ENCODE measurements around the gene STAM.

GRCh38 chr10:17669185-17669872, 25.4 kb downstream of the STAM start:
- TF ChIP-seq CTCF (conservative IDR thresholded peaks at IDR 0.05; ENCODE audit: low read length): no peak
- TF ChIP-seq EZH2phosphoT487 (IDR thresholded peaks at IDR 0.05; ENCODE audit: borderline replicate concordance, low read depth, low read length): no peak
